Mesenchymal stem cell (in vitro differentiated cells and primary cell): Measurements from ENCODE around the gene POU3F3.

ENCODE experiments used
- DNase-seq: peaks from one replicate; pipeline ENCODE4 v3.0.0-alpha.2; 2013
- H2AFZ ChIP-seq: one replicate; pipeline ENCODE4 v1.6.1; 2013; ENCODE audit warnings: low read depth, mild to moderate bottlenecking, control low read depth, inconsistent platforms, low read length, moderate library complexity
- H2AK5ac ChIP-seq: 2 replicates; pipeline ENCODE4 v1.6.1; 2013; ENCODE audit warnings: low read length, moderate library complexity, mild to moderate bottlenecking, inconsistent platforms; ENCODE audit not compliant: severe bottlenecking
- H2BK120ac ChIP-seq: one replicate; pipeline ENCODE4 v1.6.1; 2013; ENCODE audit warnings: low read depth, mild to moderate bottlenecking, inconsistent platforms, low read length, moderate library complexity
- H2BK12ac ChIP-seq, 2 experiments: one replicate each; pipeline ENCODE4 v1.6.1; 2013; ENCODE audit warnings: inconsistent platforms in 2 of 2, low read length in 2 of 2, mild to moderate bottlenecking in 2 of 2, moderate library complexity in 2 of 2, control low read depth in 1 of 2
- H2BK15ac ChIP-seq: one replicate; pipeline ENCODE4 v1.6.1; 2013; ENCODE audit warnings: mild to moderate bottlenecking, low read depth, inconsistent platforms; ENCODE audit not compliant: poor library complexity, severe bottlenecking
- H2BK5ac ChIP-seq: 2 replicates; pipeline ENCODE4 v1.6.1; 2013; ENCODE audit warnings: low read depth, mild to moderate bottlenecking, low read length, control low read depth, inconsistent platforms; ENCODE audit not compliant: poor library complexity, severe bottlenecking
- H3K14ac ChIP-seq, 2 experiments: one replicate each; pipeline ENCODE4 v1.6.1; 2013; ENCODE audit warnings: inconsistent platforms in 2 of 2, low read length in 2 of 2, control low read depth in 1 of 2, mild to moderate bottlenecking in 1 of 2, moderate library complexity in 1 of 2
- H3K18ac ChIP-seq, 2 experiments: one replicate each; pipeline ENCODE4 v1.6.1; 2013; ENCODE audit warnings: inconsistent platforms in 2 of 2, low read length in 2 of 2, control low read depth in 1 of 2, low read depth in 1 of 2, mild to moderate bottlenecking in 1 of 2
- H3K23ac ChIP-seq, 2 experiments: one replicate each; pipeline ENCODE4 v1.6.1; 2013; ENCODE audit warnings: inconsistent platforms in 2 of 2, low read length in 2 of 2, mild to moderate bottlenecking in 2 of 2, moderate library complexity in 2 of 2, control low read depth in 1 of 2
- H3K27ac ChIP-seq: 2 replicates; pipeline ENCODE4 v1.5.1; 2013; ENCODE audit warnings: mild to moderate bottlenecking, moderate library complexity, low read length, control low read depth, inconsistent platforms; ENCODE audit not compliant: poor library complexity, severe bottlenecking
- H3K27me3 ChIP-seq, 2 experiments: 2 replicates each; pipeline versions ENCODE4 v1.6.1 to v1.7.0; 2013; ENCODE audit warnings: low read length in 2 of 2, mild to moderate bottlenecking in 2 of 2, moderate library complexity in 2 of 2, control low read depth in 1 of 2, inconsistent platforms in 1 of 2; ENCODE audit not compliant: control insufficient read depth in 1 of 2, insufficient read depth in 1 of 2
- H3K36me3 ChIP-seq, 2 experiments: 2 replicates each; pipeline versions ENCODE4 v1.6.1 to v1.7.0; 2013; ENCODE audit warnings: low read length in 2 of 2, control low read depth in 1 of 2, inconsistent platforms in 1 of 2, low read depth in 1 of 2, mild to moderate bottlenecking in 1 of 2; ENCODE audit not compliant: insufficient read depth in 2 of 2, control insufficient read depth in 1 of 2
- H3K4ac ChIP-seq, 2 experiments: one replicate each; pipeline ENCODE4 v1.6.1; 2013; ENCODE audit warnings: inconsistent platforms in 2 of 2, low read length in 2 of 2, mild to moderate bottlenecking in 2 of 2, moderate library complexity in 2 of 2, control low read depth in 1 of 2, low read depth in 1 of 2
- H3K4me1 ChIP-seq: 2 replicates; pipeline ENCODE4 v1.6.1; 2013; ENCODE audit warnings: low read depth, low read length, control low read depth; ENCODE audit not compliant: control insufficient read depth, insufficient read depth
- H3K4me2 ChIP-seq: 2 replicates; pipeline ENCODE4 v1.6.1; 2013; ENCODE audit warnings: low read length, mild to moderate bottlenecking, inconsistent platforms; ENCODE audit not compliant: poor library complexity, severe bottlenecking
- H3K4me3 ChIP-seq, 2 experiments: 2 replicates each; pipeline versions ENCODE4 v1.5.1 to v1.7.0; 2013; ENCODE audit warnings: low read length in 2 of 2, mild to moderate bottlenecking in 2 of 2, control low read depth in 1 of 2, low read depth in 1 of 2; ENCODE audit not compliant: insufficient read depth in 1 of 2
- H3K79me1 ChIP-seq: replicated peaks from 2 replicates; pipeline ENCODE4 v1.6.1; 2013; ENCODE audit warnings: mild to moderate bottlenecking, control low read depth, low read length, inconsistent platforms; ENCODE audit not compliant: poor library complexity, severe bottlenecking
- H3K9ac ChIP-seq: 2 replicates; pipeline ENCODE4 v1.7.0; 2013; ENCODE audit warnings: mild to moderate bottlenecking, low read length, moderate library complexity
- H3K9me3 ChIP-seq: 2 replicates; pipeline ENCODE4 v1.7.0; 2013; ENCODE audit warnings: mild to moderate bottlenecking, low read length; ENCODE audit not compliant: control insufficient read depth
- H4K8ac ChIP-seq: one replicate; pipeline ENCODE4 v1.6.1; 2013; ENCODE audit warnings: inconsistent platforms, mild to moderate bottlenecking, low read length, moderate library complexity
- H4K91ac ChIP-seq: one replicate; pipeline ENCODE4 v1.6.1; 2013; ENCODE audit warnings: mild to moderate bottlenecking, low read length, inconsistent platforms
- WGBS: methylation state at CpG from one replicate; pipeline ENCODE4 v1.1.7; 2013; ENCODE audit warnings: mixed read lengths; 5-methylcytosine and 5-hydroxymethylcytosine counted together

POU3F3 gene

GRCh38 chr2:104870100-104870975 lies 16.4 kb downstream of the POU3F3 start:
- Histone ChIP-seq H2BK15ac (no peak overlapping the region), H3K23ac (no peak overlapping the region), H3K36me3 (no peaks in the 10 kb centered on the region), H3K79me1 (no peaks in the 10 kb centered on the region), H3K4me1 (peaks cover 22% of the 10 kb centered on the region), H3K27ac (no peak overlapping the region), H3K14ac (no peak overlapping the region), H2BK12ac (no peak overlapping the region), H4K91ac (no peak overlapping the region), H2AK5ac (no peak overlapping the region), H3K27me3 (peaks cover 87 to 93% of the 10 kb centered on the region in 2 experiments), H3K4me2 (no peak overlapping the region), H3K4me3 (no peak overlapping the region), H3K9me3 (no peaks in the 10 kb centered on the region), H2BK120ac (no peak overlapping the region), H3K4ac (no peak overlapping the region), H3K18ac (no peak overlapping the region), H4K8ac (no peak overlapping the region), H2BK5ac (no peak overlapping the region), H2AFZ (no peak overlapping the region), H3K9ac (no peak overlapping the region)
- no peak for DNase-seq
- 21% methylated on average over 4 of the region's 4 CpGs for WGBS

- H4K8ac ChIP-seq, result no peak overlapping the region
- H3K79me1 ChIP-seq, result no peaks in the 10 kb centered on the region
- peaks cover 80 to 86% of the 10 kb centered on the region in 2 experiments for H3K27me3 ChIP-seq
Measured at GRCh38 chr2:104871649-104871971, 17.7 kb downstream of the POU3F3 start.

GRCh38 chr2:104871972-104872865 lies 18.3 kb downstream of the POU3F3 start:
- Histone ChIP-seq H3K9ac (no peak overlapping the region), H3K23ac (no peak overlapping the region), H2BK15ac (no peak overlapping the region), H3K4me1 (peaks cover 19% of the 10 kb centered on the region), H3K4me2 (peak overlapping the region; percentile 93), H3K27ac (no peak overlapping the region), H3K27me3 (peaks cover 80 to 86% of the 10 kb centered on the region in 2 experiments), H2BK5ac (no peak overlapping the region), H3K4me3 (peak overlapping the region; percentile 32 to 76), H4K8ac (no peak overlapping the region), H2AK5ac (no peak overlapping the region), H2AFZ (no peak overlapping the region), H3K9me3 (no peaks in the 10 kb centered on the region), H3K14ac (no peak overlapping the region), H3K36me3 (no peaks in the 10 kb centered on the region), H3K79me1 (no peaks in the 10 kb centered on the region), H2BK120ac (no peak overlapping the region), H4K91ac (no peak overlapping the region), H2BK12ac (no peak overlapping the region), H3K4ac (no peak overlapping the region), H3K18ac (no peak overlapping the region)
- under 1% methylated on average over 58 of the region's 65 CpGs for WGBS
- DNase-seq, result no peak

More at GRCh38 chr2:104871649-104871971, 17.7 kb downstream of the POU3F3 start:
- Histone ChIP-seq H3K18ac (no peak overlapping the region), H3K9ac (no peak overlapping the region), H2AFZ (no peak overlapping the region), H3K23ac (no peak overlapping the region), H3K4ac (no peak overlapping the region), H2BK12ac (no peak overlapping the region), H3K36me3 (no peaks in the 10 kb centered on the region), H3K27ac (no peak overlapping the region), H2BK5ac (no peak overlapping the region), H2BK120ac (no peak overlapping the region), H3K4me2 (no peak overlapping the region), H3K14ac (no peak overlapping the region), H3K4me1 (peaks cover 22% of the 10 kb centered on the region), H3K9me3 (no peaks in the 10 kb centered on the region), H3K4me3 (no peak overlapping the region), H2BK15ac (no peak overlapping the region), H2AK5ac (no peak overlapping the region), H4K91ac (no peak overlapping the region)
- 2% methylated on average over 8 of the region's 8 CpGs for WGBS
- DNase-seq, result no peak
